HK-2 (cell line): ENCODE data around the gene DCDC2.
"Not testable (repeated sequence)": the region's sequence is repeated elsewhere in the genome, so short reads cannot be mapped to it uniquely, and the experiment has no call there.

Experiments used
- DNase-seq: peaks from one replicate; pipeline ENCODE4 v3.0.0-alpha.2; 2018; ENCODE audit not compliant: unreplicated experiment

The DCDC2 gene

GRCh38 chr6:24272148-24272547, 85.7 kb downstream of the DCDC2 start:
- DNase-seq: no peak

GRCh38 chr6:24270011-24270410, 87.8 kb downstream of the DCDC2 start:
- DNase-seq: no peak

GRCh38 chr6:24258214-24258613, 99.6 kb downstream of the DCDC2 start:
- DNase-seq: not testable (repeated sequence)

GRCh38 chr6:24257282-24257681, 100.6 kb downstream of the DCDC2 start:
- DNase-seq: no peak

GRCh38 chr6:24255676-24256075, 102.2 kb downstream of the DCDC2 start:
- DNase-seq: no peak

- DNase-seq: no peak
Measured at GRCh38 chr6:24253360-24253759, 104.5 kb downstream of the DCDC2 start.

- DNase-seq: no peak
Measured at GRCh38 chr6:24252280-24252679, 105.6 kb downstream of the DCDC2 start.

GRCh38 chr6:24251339-24251738, 106.5 kb downstream of the DCDC2 start:
- no peak for DNase-seq

- DNase-seq: no peak
Measured at GRCh38 chr6:24249926-24250325, 107.9 kb downstream of the DCDC2 start.

GRCh38 chr6:24245275-24245674, 112.6 kb downstream of the DCDC2 start:
- DNase-seq: no peak

- no peak for DNase-seq
Measured at GRCh38 chr6:24242924-24243323, 114.9 kb downstream of the DCDC2 start.

- DNase-seq: not testable (repeated sequence)
Measured at GRCh38 chr6:24241779-24242178, 116.1 kb downstream of the DCDC2 start.

- no peak for DNase-seq
Measured at GRCh38 chr6:24240943-24241342, 116.9 kb downstream of the DCDC2 start.

GRCh38 chr6:24240380-24240928, 117.4 kb downstream of the DCDC2 start:
- DNase-seq: no peak

- no peak for DNase-seq
Measured at GRCh38 chr6:24238700-24239099, 119.2 kb downstream of the DCDC2 start.

GRCh38 chr6:24236779-24237178, 121.1 kb downstream of the DCDC2 start:
- not testable (repeated sequence) for DNase-seq

GRCh38 chr6:24233813-24234442, 123.9 kb downstream of the DCDC2 start:
- no peak for DNase-seq

GRCh38 chr6:24231438-24231977, 126.4 kb downstream of the DCDC2 start:
- DNase-seq: no peak

GRCh38 chr6:24229696-24230405, 128.0 kb downstream of the DCDC2 start:
- DNase-seq: no peak

- DNase-seq: peak; percentile 45
Measured at GRCh38 chr6:24228681-24229255, 129.1 kb downstream of the DCDC2 start.

GRCh38 chr6:24228123-24228522, 129.7 kb downstream of the DCDC2 start:
- DNase-seq: no peak

- DNase-seq: no peak
Measured at GRCh38 chr6:24227556-24227955, 130.3 kb downstream of the DCDC2 start.

GRCh38 chr6:24226541-24226940, 131.3 kb downstream of the DCDC2 start:
- DNase-seq: no peak
